ENCODE measurements around the gene RPS27L.

DNA sequence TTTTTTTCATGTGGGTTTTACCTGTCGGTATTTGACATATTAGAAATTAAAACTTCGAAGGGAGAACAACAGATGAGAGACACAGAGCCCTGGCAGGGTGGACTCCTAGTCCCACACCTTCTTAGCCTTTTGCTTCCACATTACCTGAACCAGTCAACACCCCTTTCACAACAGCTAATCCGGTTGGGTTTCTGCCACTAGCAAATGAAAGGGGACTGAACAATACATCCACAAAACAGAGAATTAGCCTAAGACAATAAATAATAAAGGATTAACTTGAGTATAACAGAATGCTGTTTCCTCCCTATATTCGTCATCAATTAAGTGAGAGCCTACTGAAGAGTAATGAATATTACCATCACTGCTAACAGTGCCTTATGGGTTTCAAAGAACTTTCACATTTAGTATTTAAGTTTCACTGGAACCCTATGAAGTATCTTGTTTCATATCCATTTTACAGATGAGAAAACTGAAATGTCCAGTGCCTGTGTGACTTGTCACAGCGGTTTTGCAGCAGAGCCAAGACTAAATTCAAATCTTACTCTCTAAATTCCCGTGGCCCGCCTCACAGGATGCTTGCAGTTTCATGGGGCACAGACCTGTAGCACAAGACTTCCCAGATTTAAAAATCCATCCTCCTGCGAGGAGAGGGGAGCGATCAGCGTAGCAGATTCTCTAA, 31.1 kb upstream of the RPS27L start:
- TF ChIP-seq, protein P1, sequence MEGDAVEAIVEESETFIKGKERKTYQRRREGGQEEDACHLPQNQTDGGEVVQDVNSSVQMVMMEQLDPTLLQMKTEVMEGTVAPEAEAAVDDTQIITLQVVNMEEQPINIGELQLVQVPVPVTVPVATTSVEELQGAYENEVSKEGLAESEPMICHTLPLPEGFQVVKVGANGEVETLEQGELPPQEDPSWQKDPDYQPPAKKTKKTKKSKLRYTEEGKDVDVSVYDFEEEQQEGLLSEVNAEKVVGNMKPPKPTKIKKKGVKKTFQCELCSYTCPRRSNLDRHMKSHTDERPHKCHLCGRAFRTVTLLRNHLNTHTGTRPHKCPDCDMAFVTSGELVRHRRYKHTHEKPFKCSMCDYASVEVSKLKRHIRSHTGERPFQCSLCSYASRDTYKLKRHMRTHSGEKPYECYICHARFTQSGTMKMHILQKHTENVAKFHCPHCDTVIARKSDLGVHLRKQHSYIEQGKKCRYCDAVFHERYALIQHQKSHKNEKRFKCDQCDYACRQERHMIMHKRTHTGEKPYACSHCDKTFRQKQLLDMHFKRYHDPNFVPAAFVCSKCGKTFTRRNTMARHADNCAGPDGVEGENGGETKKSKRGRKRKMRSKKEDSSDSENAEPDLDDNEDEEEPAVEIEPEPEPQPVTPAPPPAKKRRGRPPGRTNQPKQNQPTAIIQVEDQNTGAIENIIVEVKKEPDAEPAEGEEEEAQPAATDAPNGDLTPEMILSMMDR (IDR thresholded peaks at IDR 0.05) = no peak
- TF ChIP-seq POLR2A (IDR thresholded peaks at IDR 0.05) (no peak), EP300 (IDR thresholded peaks at IDR 0.05) (no peak)
